GM12878 (cell line): ENCODE data around the gene SLC25A11. TPM values are rescaled to one million over a fixed set of nuclear protein-coding genes. Genes with fewer than 3 reads are reported as not detected.
A peak's percentile ranks its signal among the peaks of the same experiment; 100 is the strongest.

ENCODE experiments used
- ATAC-seq: fragments of 200-7000 bp; cut with Tn5 transposase; 3 replicates; pipeline ENCODE4 v1.9.1; 2020; ENCODE audit warnings: mild to moderate bottlenecking, moderate library complexity
- BruUV-seq: library from RNA; stranded (reverse); fragments of 400-500 nt; replicated peaks from 2 replicates; lab custom pipeline; 2021; lab: Mats Ljungman, UMichigan
- CTCF ChIA-PET: fragments of 300-600 bp; sonication (Branson Sonifier 250); formaldehyde crosslinking; extraction: SDS; loops from one replicate; lab custom pipeline; 2021; ENCODE audit warnings: inconsistent platforms; lab: Yijun Ruan, JAX
- POLR2A ChIA-PET: fragments of 350-600 bp; formaldehyde crosslinking; extraction: SDS; loops from one replicate; lab custom pipeline; 2021; ENCODE audit warnings: inconsistent platforms; lab: Charles Lee
- RAD21 ChIA-PET: fragments of 300-600 bp; sonication (Branson Sonifier 250); formaldehyde crosslinking; loops from one replicate; lab custom pipeline; 2023; ENCODE audit warnings: antibody characterized with exemption; ENCODE audit not compliant: unreplicated experiment; lab: Charles Lee
- SMC1A ChIA-PET: fragments of 300-600 bp; sonication (Branson Sonifier 250); formaldehyde crosslinking; loops from one replicate; lab custom pipeline; 2023; ENCODE audit not compliant: unreplicated experiment, uncharacterized antibody; lab: Charles Lee
- DNase-seq: peaks from one replicate; pipeline ENCODE4 v3.0.0-alpha.2; 2011; ENCODE audit warnings: low read depth, low spot score
- FAIRE-seq: peaks from 3 replicates; lab custom pipeline; 2011; peaks lifted over from hg19 to GRCh38; lab: Jason Lieb, UNC
- H2AFZ ChIP-seq: 2 replicates; pipeline ENCODE4 v1.6.0; 2011; ENCODE audit warnings: low read depth, low read length, control low read depth; ENCODE audit not compliant: control insufficient read depth
- H3K27ac ChIP-seq: 2 replicates; pipeline ENCODE4 v1.5.1; 2011; ENCODE audit warnings: control low read depth; ENCODE audit not compliant: control insufficient read depth, insufficient read depth
- H3K27me3 ChIP-seq, 2 experiments: replicated peaks in 1 of 2; 2 replicates each; pipeline versions ENCODE4 v1.6.0 to v1.6.1; 2011; ENCODE audit warnings: low read length in 1 of 2; ENCODE audit not compliant: control insufficient read depth in 2 of 2, insufficient read depth in 2 of 2
- H3K36me3 ChIP-seq, 2 experiments: 2 replicates each; pipeline ENCODE4 v1.5.1; 2011; ENCODE audit warnings: low read length in 1 of 2; ENCODE audit not compliant: control insufficient read depth in 2 of 2, insufficient read depth in 2 of 2
- H3K4me1 ChIP-seq: 2 replicates; pipeline ENCODE4 v1.6.1; 2011; ENCODE audit warnings: mild to moderate bottlenecking, low read length, moderate library complexity, mixed read lengths; ENCODE audit not compliant: control insufficient read depth, insufficient read depth
- H3K4me2 ChIP-seq: 2 replicates; pipeline ENCODE4 v1.6.0; 2011; ENCODE audit warnings: control low read depth; ENCODE audit not compliant: control insufficient read depth, insufficient read depth
- H3K4me3 ChIP-seq: fragments of 200-600 bp; sonication (generic); 2 replicates; pipeline ENCODE4 v1.5.1; 2016
- H3K79me2 ChIP-seq: 2 replicates; pipeline ENCODE4 v1.6.0; 2011; ENCODE audit warnings: low read length; ENCODE audit not compliant: control insufficient read depth, insufficient read depth
- H3K9ac ChIP-seq: 2 replicates; pipeline ENCODE4 v1.8.0; 2011; ENCODE audit warnings: low read length, control low read depth, mixed read lengths; ENCODE audit not compliant: control insufficient read depth, insufficient read depth
- H3K9me3 ChIP-seq: replicated peaks from 3 replicates; pipeline ENCODE4 v1.5.1; 2011; ENCODE audit warnings: mild to moderate bottlenecking, low read length; ENCODE audit not compliant: control insufficient read depth, insufficient read depth
- H4K20me1 ChIP-seq: 2 replicates; pipeline ENCODE4 v1.6.0; 2011; ENCODE audit not compliant: control insufficient read depth, insufficient read depth
- ATF7 ChIP-seq: fragments of 450-650 bp; IDR thresholded peaks from 2 replicates; pipeline ENCODE4 v1.6.1; 2016; ENCODE audit warnings: low read depth, mild to moderate bottlenecking
- BRCA1 ChIP-seq: IDR thresholded peaks from 2 replicates; pipeline ENCODE4 v1.6.1; 2011; ENCODE audit warnings: low read depth, low read length, improper control_type of control experiment
- CREB1 ChIP-seq: IDR thresholded peaks from 2 replicates; pipeline ENCODE4 v1.6.1; 2012; ENCODE audit warnings: low read depth, mild to moderate bottlenecking, inconsistent platforms
- CREM ChIP-seq: IDR thresholded peaks from 2 replicates; pipeline ENCODE4 v1.6.1; 2014; ENCODE audit warnings: antibody characterized with exemption, low read depth
- NBN ChIP-seq: fragments of 450-650 bp; IDR thresholded peaks from 2 replicates; pipeline ENCODE4 v1.6.1; 2016
- STAT1 ChIP-seq: fragments of 450-650 bp; conservative IDR thresholded peaks from 2 replicates; pipeline ENCODE4 v1.6.1; 2014; ENCODE audit warnings: antibody characterized with exemption, mild to moderate bottlenecking
- ZBTB40 ChIP-seq: fragments of 450-650 bp; IDR thresholded peaks from 2 replicates; pipeline ENCODE4 v1.6.1; 2016; ENCODE audit warnings: mild to moderate bottlenecking, moderate library complexity, borderline replicate concordance
- WGBS: methylation state at CpG from one replicate; pipeline ENCODE4 v1.1.6; 2016; ENCODE audit warnings: low lambda C conversion rate; ENCODE audit not compliant: insufficient replicate concordance, insufficient coverage; ENCODE audit errors: missing lambda C conversion rate; 5-methylcytosine and 5-hydroxymethylcytosine counted together
- in situ Hi-C: fragments of 300-500 bp; cut with MboI; formaldehyde crosslinking; loops from 9 replicates; pipeline ENCODE4 v1.14.3; 2018; ENCODE audit warnings: mixed read lengths
- intact Hi-C: fragments of 100-400 bp; cut with micrococcal nuclease; formaldehyde crosslinking; loops from one replicate; pipeline ENCODE4 v1.14.2; 2022; ENCODE audit not compliant: unreplicated experiment
- polyA plus RNA-seq, 11 experiments: library from polyadenylated mRNA; depleted of rRNA in 4 of 11; unstranded in 6 of 11; stranded (reverse) in 5 of 11; fragments of >200 nt; fragmentation: Nextera tagmentation in 4 of 11; fragmentation: Illumina TruSeq in 1 of 11; extraction: Ambion mirVana in 4 of 11; extraction: Trizol in 1 of 11; gene quantifications; 1 replicate in 1 of 11; 2 replicates in 10 of 11; pipeline versions ENCODE4 v1.2.1 to v1.2.3, GENCODE V29; 2011 to 2016; ENCODE audit warnings: inconsistent platforms in 2 of 11, missing spikeins in 2 of 11, low read depth in 1 of 11
- total RNA-seq, 4 experiments: library from RNA; depleted of rRNA in 3 of 4; stranded (reverse); fragments of >200 nt in 3 of 4; fragmentation: Illumina TruSeq in 1 of 4; extraction: Trizol in 1 of 4; gene quantifications; 2 replicates each; pipeline versions ENCODE4 v1.2.1 to v1.2.3, GENCODE V29; 2013 to 2021

The SLC25A11 gene
- total and polyA plus RNA-seq, 10 of the 15 experiments (the other 5 are each of a cell fraction or from before 2014, with no cell fraction given): 5.8 to 142 (median 65.0) TPM

GRCh38 chr17:4900231-4901107, 39.4 kb downstream of the SLC25A11 start:
- in situ Hi-C loops: no loop called here
- no peak overlapping the region for H3K4me3 ChIP-seq
- WGBS: 10% methylated on average over 59 of the region's 65 CpGs
- no peaks in the 10 kb centered on the region for H3K79me2 ChIP-seq
- peak; percentile 42; the same call in 1 of the 2 replicates for TF ChIP-seq NBN
- TF ChIP-seq CREB1: peak; percentile 89
- TF ChIP-seq STAT1: no peak
- TF ChIP-seq ZBTB40: peak; percentile 41; the same call in 1 of the 2 replicates
- TF ChIP-seq BRCA1: no peak
- peak; percentile 78 for TF ChIP-seq CREM
- TF ChIP-seq ATF7: peak; percentile 85
- H3K9me3 ChIP-seq: no peaks in the 10 kb centered on the region; the same call in 2 of the 3 replicates
- no peak overlapping the region for H3K27ac ChIP-seq
- H3K27me3 ChIP-seq: no peaks in the 10 kb centered on the region; a peak in 1 of 4 replicates
- ATAC-seq: peak; percentile 53
- peaks cover 20% of the 10 kb centered on the region for H3K4me1 ChIP-seq
- RAD21 ChIA-PET: interaction anchor here (0.9 kb wide), 1 partner anchor 190 kb away, joined by 5 read pairs; the partner anchor contains the start of gene ARRB2
- intact Hi-C loops: loop anchor here (5.0 kb wide), 1 partner anchor 168 kb away; the partner anchor contains the start of gene MED11
- peak overlapping the region; percentile 33 for H2AFZ ChIP-seq
- CTCF ChIA-PET: interaction anchor here (0.7 to 1.3 kb wide), 3 partner anchors 9 to 84 kb away, joined by 3 read pairs; partner anchors contain the start of gene SLC25A11
- H3K9ac ChIP-seq: no peak overlapping the region
- SMC1A ChIA-PET: interaction anchor here (0.8 kb wide), 1 partner anchor 9 kb away, joined by 4 read pairs; no protein-coding TSS in a partner anchor
- H3K36me3 ChIP-seq: peaks cover 0 to 3% of the 10 kb centered on the region in 2 experiments; a peak in 3 of 4 replicates
- no peak for DNase-seq
- no TSS peak for BruUV-seq
- POLR2A ChIA-PET: interaction anchor here (0.6 kb wide), 2 partner anchors 8 to 16 kb away, joined by 3 to 5 read pairs; no protein-coding TSS in a partner anchor
- no peak for FAIRE-seq
- H3K4me2 ChIP-seq: peak overlapping the region; percentile 91
- H4K20me1 ChIP-seq: no peaks in the 10 kb centered on the region
